GM18861 (cell line): ENCODE data around the gene TTLL5.
"Not testable (repeated sequence)": the region's sequence is repeated elsewhere in the genome, so short reads cannot be mapped to it uniquely, and the experiment has no call there.

Experiments
- ATAC-seq: cut with Tn5 transposase; IDR thresholded peaks from one replicate; pipeline ENCODE4 v1.9.1; 2021; ENCODE audit not compliant: unreplicated experiment

TTLL5 gene

DNA sequence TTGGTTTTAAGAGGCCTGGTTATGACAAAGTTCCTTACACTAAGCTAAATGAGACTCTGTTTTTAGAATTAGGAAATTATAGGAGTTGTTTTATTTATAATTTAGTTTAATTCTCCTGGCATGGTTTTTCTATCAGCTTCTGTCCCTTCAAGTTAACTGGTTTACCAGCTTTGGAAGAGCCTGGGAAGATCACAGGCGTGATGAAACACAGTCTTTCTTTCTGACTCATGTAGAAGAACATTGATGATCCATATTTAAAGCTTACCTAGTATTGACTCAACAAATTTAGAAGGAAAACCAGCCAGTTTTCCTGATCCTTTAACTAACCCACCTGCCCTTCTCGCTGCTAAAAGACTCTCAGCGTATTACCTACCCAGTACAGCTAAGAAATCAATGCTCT is 165.6 kb downstream of the TTLL5 start:
- ATAC-seq, result no peak

DNA sequence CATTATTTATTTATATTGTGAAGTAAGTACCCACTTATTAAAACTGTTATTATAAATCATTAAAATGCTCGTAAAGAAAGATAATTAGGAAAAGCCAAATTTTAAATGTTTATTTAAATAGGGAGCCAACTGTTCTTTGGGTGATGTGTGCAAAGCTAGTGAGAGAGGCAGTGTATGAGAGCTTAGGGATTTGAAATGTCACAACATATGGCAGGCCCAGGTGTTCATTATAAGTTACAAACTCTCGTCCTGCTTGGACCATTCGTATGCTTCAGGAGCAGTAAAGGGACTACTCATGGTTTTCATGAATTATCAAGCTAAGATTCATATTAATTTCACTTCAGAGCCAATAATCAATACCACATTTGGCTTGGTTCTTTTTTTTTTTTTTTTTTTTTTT is 166.3 kb downstream of the TTLL5 start:
- ATAC-seq, result no peak

GRCh38 chr14:75829316-75829715 is 168.3 kb downstream of the TTLL5 start:
- ATAC-seq, result no peak

- ATAC-seq, result no peak
These were observed 170.4 kb downstream of the TTLL5 start for GRCh38 chr14:75831455-75831854.

DNA sequence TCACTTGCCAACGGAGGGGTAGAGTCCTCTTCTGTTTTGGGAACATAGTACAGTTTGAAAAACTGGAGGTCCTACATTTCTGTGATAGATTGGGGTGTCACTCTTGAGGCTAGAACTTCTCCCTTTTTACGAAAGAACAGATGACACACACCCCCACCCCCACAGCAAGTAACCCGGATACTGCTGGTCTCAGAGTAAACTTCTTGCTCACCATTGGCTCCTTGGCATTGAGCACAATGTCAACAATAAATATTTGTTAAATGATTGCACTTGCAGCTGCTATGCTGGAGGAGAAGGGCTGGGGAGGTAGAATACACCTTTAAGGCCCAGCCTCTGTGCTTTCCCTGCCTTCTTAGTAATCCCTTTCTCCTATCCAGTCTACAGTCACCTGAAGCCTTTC is 170.9 kb downstream of the TTLL5 start:
- ATAC-seq, result no peak

- no peak for ATAC-seq
These were observed 171.7 kb downstream of the TTLL5 start for GRCh38 chr14:75832621-75833297.

GRCh38 chr14:75833326-75834020 is 172.4 kb downstream of the TTLL5 start:
- no peak for ATAC-seq

DNA sequence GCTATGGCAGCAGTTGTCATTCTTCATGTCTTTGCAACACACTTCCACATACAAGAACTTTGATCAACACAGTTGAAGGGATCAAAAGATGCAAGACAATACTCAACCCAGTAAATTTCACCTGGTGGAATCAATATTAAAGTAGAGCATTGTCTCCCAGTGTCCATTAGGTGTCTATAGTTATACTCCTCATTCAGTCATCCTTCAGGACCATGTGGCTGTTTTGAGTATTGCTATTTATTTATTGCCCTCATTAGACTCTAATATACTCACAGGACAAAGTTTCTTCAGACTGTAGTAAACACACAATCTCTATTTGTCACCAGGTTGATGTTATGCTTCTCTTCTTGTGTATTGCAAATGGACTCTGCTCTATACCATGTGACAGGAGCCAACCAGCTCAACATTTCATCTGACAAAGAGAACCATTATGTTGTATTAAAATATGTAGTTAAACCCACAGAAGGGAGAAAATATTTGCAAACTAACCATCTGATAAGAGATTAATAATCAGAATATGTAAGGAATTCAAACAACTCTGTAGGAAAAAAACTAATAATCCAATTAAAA is 174.2 kb downstream of the TTLL5 start:
- no peak for ATAC-seq

- ATAC-seq, result no peak
These were observed 174.7 kb downstream of the TTLL5 start for GRCh38 chr14:75835737-75836136.

DNA sequence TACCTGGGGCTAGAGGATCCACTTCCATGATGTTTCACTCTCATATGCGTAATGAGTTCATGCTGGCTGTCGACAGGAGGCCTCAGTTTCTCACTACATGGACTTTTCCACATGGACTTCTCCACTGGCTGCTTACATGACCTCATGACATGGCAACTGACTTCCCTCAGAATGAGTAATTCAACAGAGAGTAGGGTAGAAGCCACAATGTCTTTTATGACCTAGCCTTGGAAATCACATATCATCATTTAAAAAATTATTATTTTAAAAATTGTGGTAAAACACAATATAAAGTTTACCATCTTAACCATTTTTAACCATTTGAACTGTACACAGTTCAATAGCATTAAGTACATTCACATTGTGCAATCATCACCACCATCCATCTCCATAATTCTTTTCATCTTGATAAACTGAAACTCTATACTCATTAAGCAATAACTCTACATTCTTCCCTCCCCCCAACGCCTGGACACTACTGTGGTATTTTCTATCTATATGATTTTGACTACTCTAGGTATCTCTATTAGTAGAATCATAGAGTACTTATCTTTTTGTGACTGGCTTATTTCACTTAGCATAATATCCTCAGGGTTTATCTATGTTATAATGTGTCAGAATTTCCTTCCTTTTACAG is 176.2 kb downstream of the TTLL5 start:
- ATAC-seq, result no peak

- ATAC-seq, result no peak
These were observed 179.9 kb downstream of the TTLL5 start for GRCh38 chr14:75840911-75841310.

DNA sequence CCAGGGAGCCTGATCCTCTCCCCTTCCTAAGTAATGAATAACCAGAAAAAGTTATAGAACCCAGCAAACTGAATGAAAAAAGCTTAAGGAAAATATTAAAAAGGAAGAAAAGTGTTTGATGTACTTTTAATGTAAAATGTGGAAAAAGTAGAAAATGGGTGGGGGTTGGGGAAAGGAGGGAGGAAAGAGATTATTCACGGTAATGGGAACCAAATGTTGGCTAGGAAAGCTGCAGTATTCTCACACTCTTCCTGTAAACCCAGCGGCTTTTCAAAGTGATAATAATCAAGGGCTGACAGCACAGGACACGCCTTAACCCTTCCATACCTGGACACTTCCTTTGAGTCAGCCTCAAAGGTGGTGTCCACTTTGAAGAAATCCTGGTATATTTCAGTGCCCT is 181.5 kb downstream of the TTLL5 start:
- no peak for ATAC-seq

DNA sequence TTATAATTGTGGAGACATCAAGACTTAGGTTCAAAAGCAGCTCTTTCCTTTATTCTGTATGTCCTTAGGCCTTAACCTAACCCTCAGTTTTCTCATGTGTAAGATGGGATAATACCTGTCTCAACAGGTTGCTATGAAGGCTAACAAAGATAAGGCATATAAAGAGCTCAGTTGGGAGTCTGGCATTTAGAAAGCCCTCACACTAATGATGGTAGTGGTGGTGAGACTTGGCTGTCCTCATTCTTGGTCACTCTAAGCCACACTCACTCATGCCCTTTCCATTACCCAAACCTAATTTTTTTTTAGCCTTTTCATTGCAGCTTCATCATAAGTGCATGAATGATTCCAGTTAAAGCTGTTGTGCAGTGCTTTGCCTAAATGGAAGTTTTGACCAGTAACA is 183.4 kb downstream of the TTLL5 start:
- ATAC-seq, result no peak

- ATAC-seq, result no peak
These were observed 184.2 kb downstream of the TTLL5 start for GRCh38 chr14:75845136-75845804.

- not testable (repeated sequence) for ATAC-seq
These were observed 185.6 kb downstream of the TTLL5 start for GRCh38 chr14:75846694-75847093.

DNA sequence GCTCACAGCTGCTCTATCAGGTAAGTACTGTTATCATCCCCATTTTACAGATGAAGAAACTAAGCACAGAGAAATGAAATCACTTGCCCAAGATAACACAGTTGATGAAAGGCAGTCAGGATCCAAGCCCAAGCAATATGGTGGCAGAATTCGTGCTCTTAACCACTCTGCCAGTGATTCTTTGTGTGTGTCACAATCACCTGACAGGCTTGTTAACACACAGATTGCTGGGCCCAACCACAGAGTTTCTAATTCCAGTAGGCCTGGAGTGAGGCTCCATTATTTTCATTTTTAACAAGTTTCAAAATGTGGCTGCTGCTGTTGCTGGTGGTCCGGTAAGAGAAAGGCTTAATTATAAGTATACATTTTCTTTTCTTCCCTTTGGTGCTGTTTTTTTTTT is 186.5 kb downstream of the TTLL5 start:
- ATAC-seq, result no peak

DNA sequence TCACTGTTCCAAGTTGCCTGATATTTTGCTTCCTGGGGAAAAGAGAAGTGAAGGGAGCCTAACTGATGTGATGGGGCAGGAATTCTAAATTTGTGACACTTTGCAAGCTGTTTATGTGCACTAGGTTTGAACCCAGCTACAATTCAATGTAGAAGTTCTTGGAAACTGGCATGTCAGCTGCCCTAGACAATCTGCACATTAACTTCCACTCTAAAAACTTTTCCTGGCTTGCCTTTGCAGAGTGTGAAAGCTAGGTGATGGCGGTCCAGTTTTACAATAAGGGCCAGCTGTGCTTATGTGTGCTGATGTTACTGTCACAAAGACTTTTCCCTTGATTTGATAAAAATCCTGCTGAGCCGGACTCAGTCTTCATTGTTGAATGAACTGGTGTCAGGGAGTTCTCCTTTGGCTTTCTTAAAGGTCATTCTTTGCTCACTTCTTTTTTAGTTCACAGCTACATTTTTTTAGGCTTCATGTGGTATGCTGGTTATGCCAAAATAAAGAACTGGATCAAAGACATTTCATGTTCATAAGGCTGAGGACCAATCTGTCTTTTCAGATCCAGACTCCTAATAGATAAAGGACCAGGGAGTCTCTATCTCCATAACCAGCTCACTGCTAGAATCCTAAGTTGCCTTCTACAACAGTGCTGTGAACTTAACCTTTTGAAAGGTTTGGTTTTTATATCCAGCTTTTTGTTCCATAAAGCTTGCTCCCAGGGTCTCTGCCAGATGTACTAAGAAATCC is 187.3 kb downstream of the TTLL5 start:
- ATAC-seq, result no peak

GRCh38 chr14:75849300-75849895 is 188.4 kb downstream of the TTLL5 start:
- ATAC-seq, result no peak

DNA sequence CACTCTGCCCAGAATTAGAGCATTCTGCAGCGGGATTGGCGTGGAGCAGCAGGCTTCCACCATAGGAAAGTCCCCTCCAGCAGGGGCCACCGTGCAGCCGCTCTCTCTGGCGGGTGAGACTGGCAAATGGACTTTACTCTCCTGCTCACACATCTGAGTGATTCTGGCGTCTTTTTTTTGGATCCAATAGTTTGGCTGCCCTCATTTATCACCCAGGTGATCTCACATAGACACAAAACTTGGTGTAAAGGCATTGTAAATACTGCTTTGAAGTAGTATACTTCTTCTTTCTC is 190.5 kb downstream of the TTLL5 start:
- no peak for ATAC-seq

DNA sequence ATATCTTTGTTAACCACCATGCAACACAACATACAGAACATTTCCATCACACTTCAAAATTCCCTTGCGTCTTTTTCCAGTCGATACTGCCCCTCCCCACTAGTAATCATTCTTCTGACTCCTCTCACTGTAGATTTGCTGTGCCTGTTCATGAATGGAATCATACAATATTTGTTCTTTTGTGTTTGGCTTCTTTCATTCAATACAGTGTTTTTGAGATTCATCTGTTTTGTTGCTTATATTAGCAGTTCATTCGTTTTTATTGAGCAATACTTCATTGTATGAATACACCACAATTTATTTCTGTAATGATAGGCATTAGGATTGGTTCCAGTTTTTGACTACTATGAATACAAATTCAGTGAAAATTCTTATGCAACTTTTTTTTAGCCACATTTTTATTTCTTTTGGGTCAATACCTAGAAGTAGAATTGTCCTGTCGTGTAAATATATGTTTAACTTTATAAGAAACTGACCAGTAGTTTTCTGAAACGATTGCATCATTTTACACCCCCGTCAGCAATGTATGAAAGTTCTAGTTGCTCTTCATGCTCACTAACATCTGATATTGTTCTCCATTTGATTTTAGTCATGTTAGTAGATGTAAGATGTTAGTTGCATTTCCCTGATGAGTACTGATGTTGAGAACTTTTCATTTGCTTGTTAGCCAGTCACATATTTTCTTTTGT is 193.2 kb downstream of the TTLL5 start:
- no peak for ATAC-seq
